ENCODE data around the gene KRTAP10-6.
"Not testable (repeated sequence)": the region's sequence is repeated elsewhere in the genome, so short reads cannot be mapped to it uniquely, and the experiment has no call there.

Gene KRTAP10-6

DNA sequence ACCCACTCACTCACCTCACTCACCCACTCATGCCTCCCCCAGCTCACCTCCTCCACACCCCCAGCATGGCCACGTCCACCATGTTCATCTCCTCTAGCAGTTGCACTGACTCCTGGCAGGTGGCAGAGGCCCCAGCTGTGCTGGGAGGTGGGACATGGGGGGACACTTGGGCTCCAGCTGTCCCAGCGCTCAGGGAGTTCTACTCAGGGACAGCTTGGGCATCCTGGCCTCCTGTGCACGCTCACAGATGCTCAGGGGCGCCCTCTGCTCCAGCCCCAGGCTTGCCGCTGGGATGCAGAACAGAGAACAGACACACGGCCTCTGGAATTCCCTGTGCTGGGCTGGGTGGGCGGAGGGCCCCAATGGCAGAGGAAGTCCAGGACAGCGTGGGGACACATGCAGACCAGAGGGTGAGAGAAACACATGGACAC is 24.8 kb upstream of the KRTAP10-6 start:
- in situ Hi-C loops (cut with MboI; ENCODE audit: low sequenced_read_pairs) = no loop called here

GRCh38 chr21:44616591-44616926 is 24.3 kb upstream of the KRTAP10-6 start:
- in situ Hi-C loops (cut with MboI; ENCODE audit: low sequenced_read_pairs) = no loop called here

DNA sequence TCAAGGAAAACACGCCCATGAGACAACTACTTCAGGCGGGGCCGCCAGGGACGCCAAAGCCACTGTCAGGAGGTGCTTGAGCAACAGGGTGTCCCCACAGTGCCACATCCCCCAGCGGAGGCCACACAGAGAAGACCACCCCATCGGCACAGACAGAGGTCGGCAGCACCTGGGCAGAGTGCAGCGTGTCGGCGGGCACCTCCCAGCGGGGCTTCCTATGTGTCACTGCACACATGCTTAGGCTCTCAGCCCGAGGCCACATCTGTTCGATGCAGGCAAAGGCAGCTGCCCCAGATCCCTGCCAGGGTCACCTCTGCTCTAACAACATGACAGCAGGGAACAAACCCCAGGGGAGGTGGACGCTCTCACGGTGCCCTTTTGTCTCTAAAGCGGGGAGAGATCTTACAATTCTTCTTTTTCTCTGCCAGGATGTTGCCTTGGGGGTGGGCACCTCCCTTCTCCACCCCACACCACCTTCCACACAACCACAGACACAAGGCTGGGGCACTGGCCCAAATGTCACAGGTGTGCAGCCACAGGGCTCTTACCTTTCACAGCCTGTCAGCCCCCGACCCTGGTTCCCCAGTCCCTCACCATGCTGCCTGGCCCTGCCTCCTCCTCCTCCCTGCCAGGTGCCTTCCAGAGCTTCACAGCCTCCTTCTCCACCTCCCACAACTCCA is 23.7 kb upstream of the KRTAP10-6 start:
- in situ Hi-C loops (cut with MboI; ENCODE audit: low sequenced_read_pairs) = no loop called here

- in situ Hi-C loops (cut with MboI; ENCODE audit: low sequenced_read_pairs) = no loop called here
Measured at GRCh38 chr21:44615466-44615865, 23.2 kb upstream of the KRTAP10-6 start.

GRCh38 chr21:44614961-44615391 is 22.7 kb upstream of the KRTAP10-6 start:
- in situ Hi-C loops (cut with MboI; ENCODE audit: low sequenced_read_pairs) = no loop called here

DNA sequence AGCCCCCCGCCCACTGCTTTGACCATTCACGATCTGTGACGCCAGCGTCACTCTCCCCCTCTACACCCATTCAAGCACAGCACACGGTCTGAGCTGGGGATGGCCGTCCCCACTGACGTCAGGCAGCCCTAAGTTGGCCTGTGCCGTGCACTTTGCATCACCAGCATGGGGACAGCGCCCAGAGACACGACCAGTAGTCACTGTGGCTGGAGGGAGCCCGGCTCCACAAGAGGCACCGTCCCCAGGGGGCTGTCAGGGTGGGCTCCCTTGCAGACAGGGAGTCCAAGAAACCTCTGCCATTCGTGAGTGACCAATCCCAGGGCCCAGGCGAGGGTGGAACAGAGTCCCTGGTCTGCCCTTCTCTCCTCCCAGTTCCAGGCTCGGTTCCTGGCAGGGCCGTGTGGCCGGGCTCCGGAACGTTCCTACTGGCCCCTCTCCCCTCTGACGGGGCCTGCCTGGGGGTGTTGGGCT is 21.9 kb upstream of the KRTAP10-6 start:
- in situ Hi-C loops (cut with MboI; ENCODE audit: low sequenced_read_pairs) = no loop called here

DNA sequence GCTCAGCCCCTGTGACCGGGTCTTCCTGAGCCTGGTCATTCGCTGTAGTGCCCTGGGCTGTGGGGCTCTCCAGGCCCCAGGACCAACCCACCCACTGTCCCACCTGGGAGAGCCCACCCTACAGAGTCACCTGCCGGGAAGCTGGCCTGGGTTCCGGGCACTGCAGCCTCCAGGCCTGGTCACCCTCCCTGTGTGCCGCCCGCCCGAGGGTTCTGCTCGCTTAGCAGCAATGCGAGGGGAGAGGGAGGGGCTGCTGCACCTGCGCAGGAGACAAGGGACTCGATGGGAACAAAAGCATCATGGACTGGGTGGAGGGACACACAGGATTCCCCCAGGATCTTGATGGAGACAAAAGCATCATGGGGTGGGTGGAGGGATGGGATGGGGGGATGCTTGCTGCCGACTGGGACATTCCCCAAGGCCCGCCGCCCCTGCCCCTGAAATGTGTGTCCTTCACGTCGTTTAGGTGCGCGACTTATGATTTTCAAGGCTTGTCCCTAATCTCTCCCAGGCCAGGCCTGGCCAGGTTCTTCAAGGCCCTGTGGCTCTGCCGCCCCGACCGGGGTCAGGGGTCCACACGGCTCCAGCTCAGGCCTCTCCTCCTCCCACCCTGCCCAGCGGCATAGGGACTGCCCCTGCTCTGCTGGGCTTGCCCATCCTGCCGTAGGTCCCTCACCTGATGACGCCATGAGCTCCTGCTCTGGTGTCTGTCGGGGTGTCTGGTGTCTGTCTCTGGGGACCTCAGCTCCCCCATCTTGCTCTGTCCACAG is 21.3 kb upstream of the KRTAP10-6 start:
- in situ Hi-C loops (cut with MboI; ENCODE audit: low sequenced_read_pairs) = no loop called here

DNA sequence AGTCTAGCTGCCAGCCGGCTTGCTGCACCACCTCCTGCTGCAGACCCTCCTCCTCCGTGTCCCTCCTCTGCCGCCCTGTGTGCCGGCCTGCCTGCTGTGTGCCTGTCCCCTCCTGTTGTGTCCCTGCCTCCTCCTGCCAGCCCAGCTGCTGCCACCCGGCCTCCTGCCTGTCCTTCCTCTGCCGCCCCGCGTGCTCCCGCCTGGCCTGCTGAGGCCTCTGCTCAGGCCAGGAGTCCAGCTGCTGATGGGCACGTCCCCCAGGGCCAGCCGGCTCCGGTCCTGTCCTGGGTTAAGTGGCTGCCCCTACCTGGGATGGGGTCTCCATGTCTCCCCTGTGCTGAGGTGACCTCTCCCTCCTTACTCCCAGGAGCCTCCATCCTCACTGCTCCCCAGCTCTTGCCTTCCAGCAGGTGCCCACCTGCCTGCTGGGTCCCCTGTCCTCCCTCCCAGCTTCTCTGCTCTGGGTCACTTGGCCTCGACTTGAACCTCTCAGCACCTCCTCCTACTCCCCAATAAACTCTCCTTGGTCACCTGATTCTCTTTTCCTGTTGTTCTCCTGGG is 20.4 kb upstream of the KRTAP10-6 start:
- in situ Hi-C loops (cut with MboI; ENCODE audit: low sequenced_read_pairs) = no loop called here

DNA sequence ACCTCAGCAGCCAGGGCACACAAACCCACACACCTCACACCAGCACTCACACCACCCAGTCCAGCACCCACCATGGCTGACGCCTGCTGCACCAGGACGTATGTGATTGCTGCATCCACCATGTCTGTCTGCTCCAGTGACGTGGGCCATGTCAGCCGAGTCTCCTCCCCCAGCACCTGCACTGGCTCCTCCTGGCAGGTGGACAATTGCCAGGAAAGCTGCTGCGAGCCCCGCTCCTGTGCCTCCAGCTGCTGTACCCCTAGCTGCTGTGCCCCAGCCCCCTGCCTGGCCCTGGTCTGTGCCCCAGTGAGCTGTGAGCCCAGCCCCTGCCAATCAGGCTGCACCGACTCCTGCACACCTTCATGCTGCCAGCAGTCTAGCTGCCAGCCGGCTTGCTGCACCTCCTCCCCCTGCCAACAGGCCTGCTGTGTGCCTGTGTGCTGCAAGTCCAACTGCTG is 19.8 kb upstream of the KRTAP10-6 start, which contains the start of gene KRTAP10-8:
TSS of gene KRTAP10-8 (plus strand) at position 51 of the 458 bp plus-strand sequence. CDS start at position 73, 22 bp downstream.
- in situ Hi-C loops (cut with MboI; ENCODE audit: low sequenced_read_pairs) = no loop called here

- in situ Hi-C loops (cut with MboI; ENCODE audit: low sequenced_read_pairs) = no loop called here
Measured at GRCh38 chr21:44611551-44611950, 19.2 kb upstream of the KRTAP10-6 start.

DNA sequence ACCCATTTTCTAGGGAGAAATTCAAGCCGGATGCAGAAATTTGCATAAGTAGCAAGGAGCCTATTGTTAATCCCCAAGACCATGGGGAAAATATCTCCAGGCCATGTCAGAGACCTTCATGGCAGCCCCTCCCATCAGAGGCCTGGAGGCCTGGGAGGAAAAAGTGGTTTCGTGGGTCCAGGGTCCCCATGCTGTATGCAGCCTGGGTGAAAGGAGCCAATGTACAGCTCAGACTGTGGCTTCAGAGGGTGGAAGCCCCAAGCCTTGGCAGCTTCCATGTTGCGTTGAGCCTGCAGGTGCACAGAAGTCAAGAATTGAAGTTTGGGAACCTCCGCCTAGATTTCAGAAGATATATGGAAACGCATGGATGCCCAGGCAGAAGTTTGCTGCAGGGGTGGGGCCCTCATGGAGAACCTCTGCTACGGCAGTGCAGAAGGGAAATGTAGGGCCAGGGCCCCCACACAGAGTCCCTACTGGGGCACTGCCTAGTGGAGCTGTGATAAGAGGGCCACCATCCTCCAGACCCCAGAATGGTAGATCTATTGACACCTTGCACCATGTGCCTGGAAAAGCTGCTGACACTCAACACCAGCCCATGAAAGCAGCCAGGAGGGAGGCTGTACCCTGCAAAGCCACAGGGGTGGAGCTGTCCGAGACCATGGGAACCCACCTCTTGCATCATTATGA is 18.0 kb upstream of the KRTAP10-6 start:
- in situ Hi-C loops (cut with MboI; ENCODE audit: low sequenced_read_pairs) = not testable (repeated sequence)

DNA sequence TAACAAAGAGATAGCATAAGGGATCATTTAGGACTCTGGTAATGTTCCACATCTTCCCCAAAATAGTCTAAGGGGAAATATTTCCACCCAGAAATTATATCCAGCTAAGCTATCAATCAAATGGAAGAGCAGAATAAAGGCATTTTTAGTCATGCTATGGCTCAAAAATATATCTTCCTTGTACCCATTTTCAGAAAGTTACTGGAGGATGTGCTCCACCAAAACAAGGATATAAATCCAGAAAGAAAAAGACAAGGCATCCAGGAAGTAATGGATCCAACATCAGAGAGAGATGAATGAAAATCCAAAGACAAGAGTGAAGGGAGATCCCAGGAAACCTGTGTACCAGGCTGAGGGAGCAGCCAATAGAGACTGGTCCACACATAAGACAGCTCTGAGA is 16.9 kb upstream of the KRTAP10-6 start:
- in situ Hi-C loops (cut with MboI; ENCODE audit: low sequenced_read_pairs) = no loop called here

- in situ Hi-C loops (cut with MboI; ENCODE audit: low sequenced_read_pairs) = no loop called here
Measured at GRCh38 chr21:44606495-44606894, 14.2 kb upstream of the KRTAP10-6 start.

GRCh38 chr21:44603911-44604310 is 11.6 kb upstream of the KRTAP10-6 start:
- in situ Hi-C loops (cut with MboI; ENCODE audit: low sequenced_read_pairs) = no loop called here

DNA sequence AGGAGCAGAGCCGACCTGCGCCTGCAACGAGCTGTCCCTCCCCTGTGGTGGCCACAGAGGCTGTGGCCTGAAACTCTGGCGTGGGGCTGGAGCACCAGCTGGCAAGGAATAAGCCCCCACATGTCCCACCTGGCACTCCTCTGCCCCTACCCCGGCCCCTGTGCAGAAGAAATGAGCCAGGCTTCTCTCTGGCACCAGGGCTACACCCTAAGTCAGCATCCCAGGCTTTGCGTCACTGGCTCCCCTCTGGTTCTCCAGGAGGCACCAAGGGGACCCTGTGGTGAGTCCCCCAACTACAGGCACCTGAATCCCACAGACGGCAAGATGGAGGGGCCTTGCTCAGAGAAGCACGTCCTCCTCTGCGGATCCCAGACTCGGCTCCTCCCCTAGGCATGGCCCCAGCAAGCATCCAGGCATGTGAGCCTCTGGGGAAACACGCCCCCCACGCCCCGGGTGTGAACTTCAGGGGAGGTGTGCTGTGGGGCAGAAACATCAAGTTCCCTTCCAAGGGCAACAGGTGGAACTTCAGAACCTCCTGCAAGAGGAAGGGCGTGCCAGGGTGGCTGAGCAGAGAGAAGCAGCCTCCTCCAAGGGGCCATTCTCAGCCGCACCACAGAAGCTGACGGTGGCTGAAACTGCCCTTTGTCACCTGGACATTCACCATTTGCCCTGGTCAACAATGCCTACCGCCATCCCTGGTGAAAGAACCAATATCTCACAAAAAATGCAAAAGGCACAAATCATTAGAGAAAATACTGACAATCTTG is 11.0 kb upstream of the KRTAP10-6 start:
- in situ Hi-C loops (cut with MboI; ENCODE audit: low sequenced_read_pairs) = no loop called here

- in situ Hi-C loops (cut with MboI; ENCODE audit: low sequenced_read_pairs) = no loop called here
Measured at GRCh38 chr21:44602463-44602850, 10.2 kb upstream of the KRTAP10-6 start.

DNA sequence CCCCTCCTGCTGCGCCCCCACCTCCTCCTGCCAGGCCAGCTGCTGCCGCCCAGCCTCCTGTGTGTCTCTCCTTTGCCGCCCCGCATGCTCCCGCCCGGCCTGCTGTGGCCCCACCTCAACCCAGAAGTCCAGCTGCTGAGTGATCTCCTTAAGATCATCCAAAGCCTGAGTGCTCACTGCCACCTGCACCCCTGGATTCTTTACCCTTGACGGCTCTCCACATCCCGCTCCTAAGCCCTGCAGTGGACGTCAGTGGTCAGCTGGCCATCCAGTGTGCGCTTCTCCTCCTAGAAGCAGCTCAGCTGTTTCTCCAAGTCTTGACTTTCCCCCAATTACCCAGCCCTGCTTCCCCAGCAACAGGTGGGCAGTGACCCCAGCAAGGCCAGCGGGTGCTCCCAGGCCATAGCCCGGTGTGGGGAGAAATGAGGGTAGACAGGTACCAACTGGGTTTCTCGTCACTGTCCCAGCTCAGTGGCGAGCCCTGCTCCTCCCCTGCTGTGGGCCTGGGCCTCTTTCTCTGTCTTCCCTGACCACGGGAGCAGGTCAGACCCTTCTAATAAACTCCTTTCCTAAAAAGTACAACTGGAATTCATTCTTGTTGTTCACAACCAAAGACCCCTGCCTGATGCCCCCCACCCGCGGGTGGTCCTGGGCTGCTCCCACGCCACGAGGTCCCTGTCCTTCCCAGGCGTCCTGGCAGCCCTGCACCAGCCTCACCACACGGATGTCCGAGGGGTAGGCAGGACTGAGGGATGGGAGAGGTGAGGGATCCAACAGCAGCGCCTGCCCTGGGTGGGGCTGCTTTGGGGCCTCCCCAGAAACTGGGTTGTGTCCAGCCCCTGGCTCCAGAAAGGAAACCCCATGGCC is 9.5 kb upstream of the KRTAP10-6 start:
- in situ Hi-C loops (cut with MboI; ENCODE audit: low sequenced_read_pairs) = no loop called here

GRCh38 chr21:44601091-44601490 is 8.8 kb upstream of the KRTAP10-6 start:
- in situ Hi-C loops (cut with MboI; ENCODE audit: low sequenced_read_pairs) = not testable (repeated sequence)

GRCh38 chr21:44600118-44600978 is 8.0 kb upstream of the KRTAP10-6 start, which contains the start of gene KRTAP10-7:
KRTAP10-7 (plus strand) TSS chr21:44600597; CDS start chr21:44600622, 25 bp downstream.
- in situ Hi-C loops (cut with MboI; ENCODE audit: low sequenced_read_pairs) = not testable (repeated sequence)
